Activated naive CD4-positive, alpha-beta T cell treated with anti-CD3 and anti-CD28 coated beads, Interleukin-2, amount 50 U/mL, for 72 hours (primary cell): ENCODE measurements around the gene PAFAH1B2. TPM values are rescaled to one million over a fixed set of nuclear protein-coding genes. Genes with fewer than 3 reads are reported as not detected.

Experiments used
- ATAC-seq, 2 donors: fragments of 150-1000 bp; cut with Tn5 transposase; 2 replicates each; pipeline ENCODE4 v1.10.0; 2021; ENCODE audit warnings: mild to moderate bottlenecking in 2 of 2, moderate library complexity in 2 of 2
- DNase-seq, 2 donors: peaks; one replicate each; pipeline ENCODE4 v3.0.0; 2021 to 2022; ENCODE audit warnings: low spot score in 2 of 2
- H3K27ac Mint-ChIP-seq, 2 donors: one replicate each; pipeline ENCODE4 v1.8.0; 2022; ENCODE audit warnings: mild to moderate bottlenecking in 2 of 2, mixed read lengths in 2 of 2
- H3K36me3 Mint-ChIP-seq, 2 donors: one replicate each; pipeline ENCODE4 v1.8.0; 2022; ENCODE audit warnings: mixed read lengths in 2 of 2
- H3K9me3 Mint-ChIP-seq, 2 donors: one replicate each; pipeline ENCODE4 v1.8.0; 2022; ENCODE audit warnings: mixed read lengths in 2 of 2
- total RNA-seq, 2 donors: library from RNA; stranded (reverse); gene quantifications; one replicate each; pipeline ENCODE4 v1.2.3, GENCODE V29; 2022

PAFAH1B2 gene
- total RNA-seq, 2 donors from 2014 or later, result 63.4 to 64.5 TPM

GRCh38 chr11:117218133-117218915 is 74.2 kb downstream of the PAFAH1B2 start:
- DNase-seq (no peak), ATAC-seq (no peak)
- H3K9me3 Mint-ChIP-seq, result no peaks in the 10 kb centered on the region
- peaks cover 11 to 13% of the 10 kb centered on the region in 2 donors for H3K36me3 Mint-ChIP-seq
- peak overlapping the region; percentile 54 to 79 for H3K27ac Mint-ChIP-seq

DNA sequence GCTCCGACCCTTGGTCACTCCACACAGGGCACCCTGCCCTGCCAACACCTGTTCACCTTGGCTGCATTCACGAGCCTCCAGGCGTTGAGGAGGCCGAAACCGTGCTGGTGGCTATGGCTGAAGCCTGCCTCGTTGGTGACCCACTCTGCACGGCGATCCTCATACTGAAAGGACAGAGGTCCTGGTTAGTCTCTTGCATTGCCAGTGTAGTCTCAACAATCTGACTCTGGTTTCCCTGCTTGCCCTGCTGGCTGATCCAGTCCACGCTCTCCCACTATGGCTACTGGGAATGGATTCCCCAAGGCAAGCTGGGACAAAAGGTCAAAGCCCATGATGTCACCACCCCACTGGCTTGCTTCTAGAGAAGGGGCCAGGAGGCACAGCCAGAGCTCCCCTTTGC is 74.9 kb downstream of the PAFAH1B2 start:
- Mint-ChIP-seq H3K36me3 (peaks cover 11 to 16% of the 10 kb centered on the region in 2 donors), H3K27ac (peak overlapping the region; percentile 54 to 87), H3K9me3 (no peaks in the 10 kb centered on the region)
- ATAC-seq (no peak), DNase-seq (no peak)

GRCh38 chr11:117219455-117219854 is 75.4 kb downstream of the PAFAH1B2 start:
- Mint-ChIP-seq H3K36me3 (peaks cover 11 to 17% of the 10 kb centered on the region in 2 donors), H3K9me3 (no peaks in the 10 kb centered on the region), H3K27ac (peak overlapping the region; percentile 54 to 87)
- DNase-seq, result no peak
- ATAC-seq, result no peak

DNA sequence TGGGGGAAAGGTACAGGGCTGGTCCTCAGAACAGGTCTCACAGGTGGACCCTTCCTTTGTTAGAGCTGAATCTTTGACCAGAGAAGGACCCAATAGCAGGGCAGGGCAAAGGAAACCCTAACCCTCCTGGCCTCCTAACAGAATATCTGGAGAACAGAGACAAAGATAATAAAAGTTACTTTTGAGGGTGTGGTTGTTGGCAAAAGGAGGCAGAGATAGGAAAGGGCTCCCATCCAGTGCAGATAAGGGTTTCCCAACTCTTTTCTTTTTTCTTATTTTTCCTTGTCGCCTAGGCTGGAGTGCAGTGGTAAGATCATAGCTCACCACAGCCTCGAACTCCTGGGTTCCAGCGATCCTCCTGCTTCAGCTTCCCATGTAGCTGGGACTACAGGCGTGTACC is 75.9 kb downstream of the PAFAH1B2 start:
- no peak for ATAC-seq
- Mint-ChIP-seq H3K36me3 (peaks cover 11 to 20% of the 10 kb centered on the region in 2 donors), H3K9me3 (no peaks in the 10 kb centered on the region), H3K27ac (no peak overlapping the region)
- DNase-seq, result no peak

GRCh38 chr11:117220568-117220967 is 76.5 kb downstream of the PAFAH1B2 start:
- Mint-ChIP-seq H3K36me3 (peaks cover 11 to 25% of the 10 kb centered on the region in 2 donors), H3K27ac (peak overlapping the region in 1 of 2 donors; percentile 65), H3K9me3 (no peaks in the 10 kb centered on the region)
- DNase-seq (no peak), ATAC-seq (peak in 1 of 2 donors; percentile 32)

DNA sequence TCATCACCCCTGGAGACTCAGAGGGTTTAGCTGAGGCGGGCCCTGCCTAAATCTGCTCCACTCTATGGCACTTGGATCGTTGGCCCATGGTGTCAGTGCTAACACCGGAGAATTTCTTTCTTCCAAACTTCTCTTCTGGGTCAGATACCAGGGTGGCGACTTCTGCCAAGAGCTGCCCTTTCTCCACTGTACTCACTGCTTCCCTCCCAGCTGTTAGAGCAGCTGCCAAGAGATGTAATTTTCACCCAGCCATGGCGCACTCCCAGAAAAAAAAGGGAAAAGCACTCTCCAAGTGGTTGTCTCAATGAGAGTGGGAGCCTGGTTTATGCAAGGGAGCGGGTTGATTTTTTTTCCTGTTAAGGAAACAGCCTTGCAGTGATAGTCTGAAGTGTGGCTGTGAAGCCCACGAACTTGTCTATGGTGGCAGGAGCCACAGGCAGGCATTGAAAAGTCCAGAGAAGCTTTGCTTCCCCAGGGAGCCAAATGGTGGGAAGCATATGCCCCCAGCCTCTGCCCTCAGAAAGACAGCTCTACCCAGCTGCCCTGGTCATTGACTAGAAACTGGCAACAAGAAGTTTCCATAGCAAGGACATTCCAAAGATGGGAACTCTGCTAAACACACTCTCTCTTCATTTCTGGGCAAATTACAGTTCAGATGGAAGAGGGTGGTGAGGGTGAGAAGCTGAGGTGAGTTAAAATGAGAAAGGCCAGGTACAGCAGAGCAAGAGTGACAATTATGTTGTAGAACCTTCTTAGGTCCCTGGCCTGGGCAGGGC is 77.1 kb downstream of the PAFAH1B2 start:
- Mint-ChIP-seq H3K36me3 (peaks cover 11 to 25% of the 10 kb centered on the region in 2 donors), H3K9me3 (no peaks in the 10 kb centered on the region), H3K27ac (peak overlapping the region in 1 of 2 donors; percentile 65)
- no peak for ATAC-seq
- no peak for DNase-seq

DNA sequence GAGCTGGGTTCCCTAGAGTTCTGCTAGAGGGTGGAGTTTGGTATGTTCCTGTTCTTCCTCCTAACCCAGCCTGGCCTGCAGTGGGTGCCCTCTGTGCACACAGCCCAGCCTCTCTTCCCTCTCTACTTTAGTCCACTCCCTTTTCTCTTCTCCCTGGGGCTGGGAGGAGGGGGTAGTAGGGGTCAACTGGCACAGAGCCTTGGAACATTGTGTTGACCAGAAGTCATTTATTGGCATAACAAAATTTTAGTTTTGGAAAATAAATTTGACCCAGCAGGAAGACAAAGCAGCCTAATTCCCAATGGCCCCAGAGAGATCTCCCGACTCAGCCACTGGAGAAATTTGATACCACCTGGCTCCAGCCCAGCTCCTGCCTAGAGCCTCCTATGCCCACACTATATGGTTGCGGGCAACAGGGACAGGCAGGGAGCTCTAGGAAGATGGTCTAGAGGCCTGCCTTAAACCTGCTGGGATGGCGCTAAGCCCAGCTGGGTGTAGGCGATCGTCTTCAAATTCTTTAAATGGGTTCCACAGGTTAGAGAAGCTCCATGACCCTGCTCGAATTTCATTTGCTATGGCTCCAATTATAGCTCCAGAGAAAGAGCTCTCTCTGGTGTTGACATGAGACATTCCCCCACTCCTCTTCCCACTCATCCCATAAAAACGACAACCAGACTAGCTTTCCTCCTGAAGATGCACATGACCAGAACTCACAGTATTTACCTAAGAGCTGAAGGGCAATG is 77.9 kb downstream of the PAFAH1B2 start:
- ATAC-seq, result no peak
- H3K9me3 Mint-ChIP-seq, result no peaks in the 10 kb centered on the region
- H3K36me3 Mint-ChIP-seq, result peaks cover 16 to 31% of the 10 kb centered on the region in 2 donors
- no peak for DNase-seq
- peak overlapping the region in 1 of 2 donors; percentile 85 for H3K27ac Mint-ChIP-seq

GRCh38 chr11:117222991-117223740 is 79.1 kb downstream of the PAFAH1B2 start:
- no peak overlapping the region for H3K27ac Mint-ChIP-seq
- no peaks in the 10 kb centered on the region for H3K9me3 Mint-ChIP-seq
- no peak for DNase-seq
- no peak for ATAC-seq
- peaks cover 17 to 39% of the 10 kb centered on the region in 2 donors for H3K36me3 Mint-ChIP-seq

DNA sequence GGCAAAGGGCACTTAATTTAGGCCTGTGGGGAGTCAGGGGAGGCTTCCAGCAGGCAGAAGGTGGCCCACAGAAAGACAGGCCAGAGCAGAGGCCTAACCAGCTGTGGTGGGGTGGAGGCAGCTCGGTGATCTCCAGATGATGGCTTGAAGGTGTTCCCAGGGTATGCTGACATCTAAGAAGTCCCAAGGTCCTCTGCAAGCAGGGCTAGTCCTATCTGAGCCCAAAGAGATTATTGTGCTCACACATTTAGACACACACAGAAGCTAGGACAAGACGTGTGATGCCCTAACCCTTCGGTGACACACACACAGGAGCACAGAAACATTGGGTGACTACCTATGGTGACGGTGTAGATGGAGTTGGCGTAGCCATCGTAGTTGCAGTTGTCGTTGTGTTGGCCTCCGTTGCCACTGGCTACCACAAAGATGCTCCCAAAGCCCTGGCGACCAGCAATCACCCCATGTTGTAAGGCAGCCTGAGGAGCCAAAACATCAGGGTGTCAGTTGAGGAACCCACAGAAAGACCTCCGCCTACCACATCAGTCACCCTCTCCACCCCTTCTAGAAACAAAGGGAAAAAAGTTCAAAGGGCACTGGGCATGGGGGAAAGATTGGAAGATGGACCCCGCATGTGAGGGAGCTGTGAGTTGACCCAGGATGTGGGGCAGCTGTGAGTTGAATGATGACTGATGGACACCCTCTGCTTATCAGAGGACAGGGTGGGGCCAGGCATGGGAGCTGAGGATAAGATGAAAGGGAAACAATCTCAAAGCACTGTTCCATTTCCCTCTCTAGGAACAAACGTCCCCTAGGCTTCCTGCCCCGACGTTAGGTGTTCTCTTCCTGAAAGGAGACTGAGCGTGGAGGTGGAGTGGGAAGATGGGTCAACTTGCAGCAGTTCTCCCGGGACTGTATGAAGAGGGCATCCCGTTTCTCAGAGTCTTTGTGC is 79.9 kb downstream of the PAFAH1B2 start:
- H3K9me3 Mint-ChIP-seq, result no peaks in the 10 kb centered on the region
- ATAC-seq, result no peak
- peak overlapping the region; percentile 57 to 74 for H3K27ac Mint-ChIP-seq

DNA sequence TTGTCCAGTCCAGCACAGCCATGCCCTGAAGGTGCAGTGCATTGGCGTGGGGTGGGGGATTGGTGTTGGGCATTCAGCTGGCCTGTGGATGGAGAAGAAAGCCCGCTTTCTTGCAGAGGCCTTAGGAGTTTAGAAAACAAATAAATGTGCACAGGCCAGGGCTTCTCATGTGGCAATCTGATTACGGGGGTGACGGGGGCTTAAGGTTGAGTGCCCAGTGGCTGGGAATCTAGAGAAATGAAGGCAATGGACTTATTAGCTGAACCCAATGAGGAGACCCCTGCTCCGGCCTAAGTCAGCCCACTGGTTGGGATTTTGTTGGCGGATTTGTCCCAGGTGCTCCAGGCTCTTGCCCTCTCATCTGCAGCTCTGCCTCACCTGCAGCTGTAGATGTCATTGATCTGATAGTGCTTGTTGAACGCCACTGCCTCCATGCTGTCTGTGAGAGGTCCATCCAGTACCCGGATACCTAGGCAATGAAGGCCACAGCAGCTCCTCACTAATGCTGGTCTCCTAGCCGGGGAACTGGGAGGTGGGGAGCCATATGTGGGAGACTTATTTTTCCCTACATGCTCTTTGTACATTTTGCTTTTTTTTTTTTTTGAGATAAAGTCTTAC is 81.6 kb downstream of the PAFAH1B2 start:
- ATAC-seq, result no peak
- DNase-seq, result no peak
- Mint-ChIP-seq H3K27ac (no peak overlapping the region), H3K36me3 (peaks cover 35 to 45% of the 10 kb centered on the region in 2 donors), H3K9me3 (no peaks in the 10 kb centered on the region)

More for the DNA sequence above, 79.9 kb downstream of the PAFAH1B2 start:
- no peak for DNase-seq
- peaks cover 25 to 37% of the 10 kb centered on the region in 2 donors for H3K36me3 Mint-ChIP-seq

Other genes with a start within 250 kb of the PAFAH1B2 start
- gene SIK3, start 45.9 kb upstream of the PAFAH1B2 start, total RNA-seq, result 10 to 100 TPM; 14.6 to 39.5 TPM
- gene SIDT2, start 34.5 kb downstream of the PAFAH1B2 start, total RNA-seq, result 10 to 100 TPM; 20.9 to 32.0 TPM
- gene TAGLN, start 55.1 kb downstream of the PAFAH1B2 start, total RNA-seq, result 1 to 10 TPM; 1.5 to 5.4 TPM
- gene PCSK7, start 87.8 kb downstream of the PAFAH1B2 start, total RNA-seq, result 100 to 1,000 TPM; 126 to 201 TPM
- gene RNF214, start 88.4 kb downstream of the PAFAH1B2 start, total RNA-seq, result 10 to 100 TPM; 13.3 to 21.6 TPM
- gene BACE1-AS, start 147.1 kb downstream of the PAFAH1B2 start, total RNA-seq, result 1 to 10 TPM; 3.1 to 7.0 TPM
- gene BACE1, start 172.0 kb downstream of the PAFAH1B2 start, total RNA-seq, result under 1 TPM; 0.11 to 0.39 TPM
- 10 to 100 TPM; 20.1 to 30.1 TPM for gene CEP164, start 183.6 kb downstream of the PAFAH1B2 start, total RNA-seq